ENCODE results near the gene ARHGEF2. TPM values are rescaled to one million over a fixed set of nuclear protein-coding genes. Genes with fewer than 3 reads are reported as not detected.
A peak's percentile ranks its signal among the peaks of the same experiment; 100 is the strongest.

The ARHGEF2 gene
- total and polyA plus RNA-seq, 9 of the 15 experiments (the other 6 are each of a cell fraction or from before 2014, with no cell fraction given), result 7.1 to 162 (median 62.2) TPM

DNA sequence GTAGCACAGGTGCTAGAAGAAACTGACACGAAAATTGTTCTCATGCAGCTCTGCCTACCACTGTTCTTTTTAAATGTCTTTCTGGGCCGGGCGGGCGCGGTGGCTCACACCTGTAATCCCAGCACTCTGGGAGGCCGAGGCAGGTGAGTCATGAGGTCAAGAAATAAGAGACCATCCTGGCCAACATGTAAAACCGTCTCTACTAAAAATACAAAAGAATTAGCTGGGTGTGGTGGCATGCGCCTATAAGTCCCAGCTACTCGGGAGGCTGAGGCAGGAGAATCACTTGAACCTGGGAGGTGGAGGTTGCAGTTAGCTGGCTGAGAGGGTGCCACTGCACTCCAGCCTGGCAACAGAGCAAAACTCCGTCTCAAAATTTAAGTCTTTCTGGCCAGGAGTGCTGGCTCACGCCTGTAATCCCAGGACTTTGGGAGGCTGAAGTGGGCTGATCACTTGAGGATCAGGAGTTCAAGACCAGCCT is 66.3 kb downstream of the ARHGEF2 start (continued):
- TF ChIP-seq TSC22D4 (tag; IDR thresholded peaks at IDR 0.05), result no peak
- TF ChIP-seq MAFG (tag; conservative IDR thresholded peaks at IDR 0.05), result no peak
- no peak for TF ChIP-seq CAMTA2 (CRISPR knock-in tag; conservative IDR thresholded peaks at IDR 0.05)
- TF ChIP-seq ZSCAN32 (CRISPR knock-in tag; IDR thresholded peaks at IDR 0.05), result no peak
- TF ChIP-seq POLR2A (conservative IDR thresholded peaks at IDR 0.05), result peak; percentile 74

DNA sequence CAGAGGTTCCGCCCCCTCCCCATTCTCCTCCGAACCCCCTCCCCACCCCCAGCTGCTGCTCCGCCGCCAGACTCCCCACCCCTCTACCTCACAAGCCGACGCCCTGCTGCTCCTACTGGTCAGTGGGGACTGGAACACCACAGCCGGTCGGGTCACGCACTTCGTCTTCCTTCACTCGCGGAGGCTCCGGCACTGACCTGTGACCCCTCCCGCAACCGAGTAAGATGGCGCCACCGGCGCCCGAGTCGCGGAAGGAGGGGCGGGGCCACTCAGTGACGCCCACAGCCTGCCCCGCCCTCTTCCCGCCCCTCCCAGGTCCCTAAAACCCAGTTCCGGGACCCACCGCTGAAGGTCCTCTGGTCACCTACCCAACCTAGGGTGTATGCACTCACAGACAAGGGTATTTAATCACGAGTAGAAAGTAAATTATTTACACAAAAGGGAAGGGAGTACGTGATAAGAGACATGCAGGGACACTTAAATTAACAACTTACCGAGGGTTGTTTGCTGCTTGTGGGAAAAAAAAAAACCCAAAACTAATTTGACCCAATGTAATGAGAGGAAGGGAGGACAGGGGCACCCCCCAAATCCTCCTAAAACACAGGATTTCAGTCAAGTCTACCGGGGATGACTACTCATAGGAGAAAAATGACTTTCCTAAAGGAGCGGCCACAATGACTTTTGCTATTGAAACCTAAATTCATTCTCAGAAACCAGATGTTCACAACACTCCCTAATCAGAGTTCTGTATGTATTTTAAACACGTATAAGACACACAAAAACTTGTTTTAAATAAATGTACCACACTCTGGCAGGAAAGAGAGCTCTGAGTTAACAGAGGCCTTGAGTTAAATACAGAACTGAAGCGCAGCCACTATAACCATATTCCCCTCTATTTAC is 66.9 kb downstream of the ARHGEF2 start, which contains the start of gene RIT1:
TSS of gene RIT1 (minus strand) at position 194 of the 900 bp plus-strand sequence. CDS start 588 bp downstream, outside the sequence.
- FAIRE-seq, result peak; percentile 96
- H3K4me1 ChIP-seq (replicated peaks in 1 of 2; ENCODE audit: control insufficient read depth in 2 of 2, insufficient read depth in 2 of 2, low read length in 2 of 2), result peaks cover 3 to 7% of the 10 kb centered on the region in 2 experiments; a peak in 2 of 5 replicates
- peak within 1 kb of the TSS; percentile 75 to 85 for H3K9ac ChIP-seq (ENCODE audit: insufficient read depth in 1 of 2, low read depth in 2 of 2, low read length in 2 of 2)
- in situ Hi-C loops (cut with MboI), result no loop called here
- H4K20me1 ChIP-seq (replicated peaks; ENCODE audit: control insufficient read depth, insufficient read depth, low read length), result no peaks in the 10 kb centered on the region
- peak within 1 kb of the TSS; percentile 73 for H2AFZ ChIP-seq (ENCODE audit: low read depth, low read length)
- H3K4me3 ChIP-seq, result peak within 1 kb of the TSS; percentile 48
- DNase-seq (ENCODE audit: extremely low read depth in 1 of 4, low spot score in 3 of 4), result peak; percentile 91 to 95 (median 94)
- ATAC-seq, result peak; percentile 95
- POLR2A ChIA-PET, result interaction anchor here (0.7 to 5.7 kb wide), 4 partner anchors 8 to 21 kb away, joined by 3 to 36 read pairs (median 4); no protein-coding TSS in a partner anchor
- intact Hi-C loops (cut with micrococcal nuclease), result loop anchor here (2.0 to 5.0 kb wide), 2 partner anchors 55 to 79 kb away; partner anchors contain the start of gene GON4L
- H3K79me2 ChIP-seq (ENCODE audit: control insufficient read depth, insufficient read depth, low read length), result peaks cover 22% of the 10 kb centered on the region
- H3K4me2 ChIP-seq (ENCODE audit: insufficient read depth, low read length), result peak within 1 kb of the TSS; percentile 85
- BruUV-seq (replicated peaks), result no TSS peak
- H3K27me3 ChIP-seq (ENCODE audit: control insufficient read depth in 2 of 2, insufficient read depth in 2 of 2, low read length in 2 of 2), result no peaks in the 10 kb centered on the region
- peak within 1 kb of the TSS; percentile 73 for H3K27ac ChIP-seq (ENCODE audit: extremely low read depth, low read depth, low read length)
- H3K36me3 ChIP-seq (ENCODE audit: control insufficient read depth, insufficient read depth, low read length), result peaks cover 73% of the 10 kb centered on the region
- no peaks in the 10 kb centered on the region for H3K9me1 ChIP-seq (ENCODE audit: control insufficient read depth, insufficient read depth, low read length)
- no peaks in the 10 kb centered on the region for H3K9me3 ChIP-seq (replicated peaks; ENCODE audit: control insufficient read depth, insufficient read depth, low read depth, low read length)
- WGBS (ENCODE audit: insufficient coverage, low coverage, missing lambda C conversion rate), result 6% methylated on average over 28 of the region's 34 CpGs
- CTCF ChIA-PET (ENCODE audit: low intra/inter-chr PET ratio), result no interaction called here
- TF ChIP-seq ELF2 (CRISPR knock-in tag; IDR thresholded peaks at IDR 0.05) (0 out of 2 replicates have a peak, but pooled peaks have one; percentile 57), FOSL1 (tag; conservative IDR thresholded peaks at IDR 0.05) (peak; percentile 23; the same call in 1 of the 2 replicates), LCOR (CRISPR knock-in tag; IDR thresholded peaks at IDR 0.05) (0 out of 2 replicates have a peak, but pooled peaks have one; percentile 29), DPF2 (IDR thresholded peaks at IDR 0.05) (peak; percentile 28; the same call in 1 of the 2 replicates), HOXB6 (CRISPR knock-in tag; IDR thresholded peaks at IDR 0.05; ENCODE audit: borderline replicate concordance) (0 out of 2 replicates have a peak, but pooled peaks have one; percentile 13), GTF2A2 (tag; IDR thresholded peaks at IDR 0.05) (no peak), POLR2AphosphoS5 (IDR thresholded peaks at IDR 0.05; ENCODE audit: control insufficient read depth, insufficient read depth, low read depth, low read length) (peak; percentile 79), RBFOX2 (IDR thresholded peaks at IDR 0.05; ENCODE audit: low read depth, low read length) (peak; percentile 88), NFIC (IDR thresholded peaks at IDR 0.05) (no peak), KHSRP (IDR thresholded peaks at IDR 0.05) (no peak), ATF1 (CRISPR knock-in tag; IDR thresholded peaks at IDR 0.05) (no peak), ATF1 (tag; IDR thresholded peaks at IDR 0.05) (peak; percentile 61), TSC22D4 (tag; IDR thresholded peaks at IDR 0.05) (no peak)
- TF ChIP-seq, protein P1, sequence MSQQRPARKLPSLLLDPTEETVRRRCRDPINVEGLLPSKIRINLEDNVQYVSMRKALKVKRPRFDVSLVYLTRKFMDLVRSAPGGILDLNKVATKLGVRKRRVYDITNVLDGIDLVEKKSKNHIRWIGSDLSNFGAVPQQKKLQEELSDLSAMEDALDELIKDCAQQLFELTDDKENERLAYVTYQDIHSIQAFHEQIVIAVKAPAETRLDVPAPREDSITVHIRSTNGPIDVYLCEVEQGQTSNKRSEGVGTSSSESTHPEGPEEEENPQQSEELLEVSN (IDR thresholded peaks at IDR 0.05; ENCODE audit: borderline replicate concordance in 1 of 2, extremely low read depth in 1 of 2, insufficient read depth in 1 of 2, insufficient read length in 1 of 2, low read depth in 1 of 2, low read length in 1 of 2, poor library complexity in 1 of 2, severe bottlenecking in 1 of 2), result peak in 1 of 2 experiments; percentile 23
- TF ChIP-seq, protein P2, sequence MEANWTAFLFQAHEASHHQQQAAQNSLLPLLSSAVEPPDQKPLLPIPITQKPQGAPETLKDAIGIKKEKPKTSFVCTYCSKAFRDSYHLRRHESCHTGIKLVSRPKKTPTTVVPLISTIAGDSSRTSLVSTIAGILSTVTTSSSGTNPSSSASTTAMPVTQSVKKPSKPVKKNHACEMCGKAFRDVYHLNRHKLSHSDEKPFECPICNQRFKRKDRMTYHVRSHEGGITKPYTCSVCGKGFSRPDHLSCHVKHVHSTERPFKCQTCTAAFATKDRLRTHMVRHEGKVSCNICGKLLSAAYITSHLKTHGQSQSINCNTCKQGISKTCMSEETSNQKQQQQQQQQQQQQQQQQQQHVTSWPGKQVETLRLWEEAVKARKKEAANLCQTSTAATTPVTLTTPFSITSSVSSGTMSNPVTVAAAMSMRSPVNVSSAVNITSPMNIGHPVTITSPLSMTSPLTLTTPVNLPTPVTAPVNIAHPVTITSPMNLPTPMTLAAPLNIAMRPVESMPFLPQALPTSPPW (CRISPR knock-in tag; IDR thresholded peaks at IDR 0.05), result peak; percentile 83

All from K562 (cell line).